Bladder microvascular endothelial cell (primary cell): ENCODE data around the gene TMEM120B. TPM values are rescaled to one million over a fixed set of nuclear protein-coding genes. Genes with fewer than 3 reads are reported as not detected.

ENCODE experiments used
- total RNA-seq: library from RNA; depleted of rRNA; stranded (reverse); fragments of >200 nt; gene quantifications from 2 replicates; pipeline ENCODE4 v1.2.3, GENCODE V29; 2014

The TMEM120B gene
- 3.1 and 9.8 TPM in 2 replicates for total RNA-seq

DNA sequence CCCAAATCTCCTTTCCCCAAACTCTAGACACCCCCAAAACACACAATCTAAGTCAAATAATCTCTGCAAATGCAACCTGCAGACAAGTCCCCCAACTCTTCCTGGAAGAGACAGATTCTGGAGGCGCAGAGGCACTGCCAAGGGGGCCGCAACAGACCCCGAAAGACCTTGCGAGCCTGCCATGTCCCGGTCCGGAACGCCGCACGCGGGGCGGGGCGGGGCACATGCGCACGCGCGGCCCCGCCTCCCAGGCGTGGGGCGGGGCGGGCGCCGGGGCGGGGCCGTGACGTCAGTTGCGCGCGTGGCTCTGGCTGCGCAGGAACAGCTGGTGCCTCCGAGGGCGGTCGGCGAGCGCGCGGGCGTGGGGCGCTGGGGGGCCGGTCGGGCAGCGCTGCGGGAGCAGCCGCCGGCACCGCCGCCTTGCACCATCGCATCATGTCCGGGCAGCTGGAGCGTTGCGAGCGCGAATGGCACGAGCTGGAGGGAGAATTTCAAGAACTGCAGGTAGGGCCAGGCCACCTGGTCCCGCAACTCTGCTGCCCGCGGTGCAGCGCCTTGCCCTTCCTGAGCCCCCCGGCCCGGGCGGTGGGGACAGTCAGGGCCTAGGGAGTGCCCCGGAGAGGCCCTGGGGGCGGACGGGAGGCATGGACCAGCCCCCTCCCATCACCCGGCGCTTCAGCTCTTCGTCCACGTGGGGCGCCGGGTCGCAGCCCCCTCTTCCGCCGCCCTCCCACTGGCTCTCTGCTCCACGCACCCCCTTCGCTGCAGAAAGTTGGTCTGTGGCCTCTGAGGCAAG is at the start of gene TMEM120B:
TMEM120B (plus strand) TSS at position 292 of the 796 bp plus-strand sequence; CDS start at position 436, 144 bp downstream.

DNA sequence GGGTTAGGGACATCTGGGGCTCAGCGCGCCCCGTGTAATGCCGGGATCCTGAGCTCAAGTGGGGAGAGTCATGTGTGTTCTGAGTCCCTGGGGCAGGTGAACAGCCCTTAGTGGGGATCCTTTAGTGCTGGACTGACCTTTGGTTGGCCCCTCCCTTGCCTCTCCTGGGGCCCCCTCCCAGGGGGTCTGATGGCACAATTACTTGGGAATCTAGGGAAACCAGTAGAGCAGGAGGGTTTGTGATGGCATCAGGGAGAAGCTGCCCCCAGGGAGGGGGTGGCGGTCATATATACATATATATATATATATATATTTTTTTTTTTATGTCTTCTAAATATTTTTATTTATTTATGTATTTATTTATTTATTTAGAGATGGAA is 43.0 kb upstream of the TMEM120B start, which contains the start of gene MORN3:
MORN3 (minus strand) TSS at position 134 of the 380 bp plus-strand sequence. CDS start 171 bp downstream, outside the sequence.

DNA sequence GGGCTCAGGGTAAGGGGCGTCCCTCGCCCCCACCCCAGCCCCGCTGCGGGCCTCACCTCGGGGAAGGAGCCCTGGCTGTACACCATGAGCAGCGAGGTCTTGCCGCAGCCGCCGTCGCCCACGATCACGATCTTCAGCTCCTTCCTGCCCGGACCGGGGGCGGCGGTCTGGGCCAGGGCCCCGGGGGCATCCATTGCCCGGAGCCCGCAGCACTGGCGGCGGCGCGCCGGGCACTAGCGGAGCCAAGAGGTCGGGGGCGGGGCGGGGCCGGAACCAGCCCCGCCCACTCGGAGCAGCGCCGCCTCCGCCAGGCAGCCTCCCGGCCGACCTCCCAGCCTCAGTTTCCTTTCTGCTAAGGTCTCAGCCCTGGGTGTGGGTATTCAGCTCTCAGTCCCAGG is 80.9 kb downstream of the TMEM120B start, which contains the start of gene RHOF:
RHOF (minus strand) TSS at position 249 of the 398 bp plus-strand sequence; CDS start at position 194, 55 bp downstream.

DNA sequence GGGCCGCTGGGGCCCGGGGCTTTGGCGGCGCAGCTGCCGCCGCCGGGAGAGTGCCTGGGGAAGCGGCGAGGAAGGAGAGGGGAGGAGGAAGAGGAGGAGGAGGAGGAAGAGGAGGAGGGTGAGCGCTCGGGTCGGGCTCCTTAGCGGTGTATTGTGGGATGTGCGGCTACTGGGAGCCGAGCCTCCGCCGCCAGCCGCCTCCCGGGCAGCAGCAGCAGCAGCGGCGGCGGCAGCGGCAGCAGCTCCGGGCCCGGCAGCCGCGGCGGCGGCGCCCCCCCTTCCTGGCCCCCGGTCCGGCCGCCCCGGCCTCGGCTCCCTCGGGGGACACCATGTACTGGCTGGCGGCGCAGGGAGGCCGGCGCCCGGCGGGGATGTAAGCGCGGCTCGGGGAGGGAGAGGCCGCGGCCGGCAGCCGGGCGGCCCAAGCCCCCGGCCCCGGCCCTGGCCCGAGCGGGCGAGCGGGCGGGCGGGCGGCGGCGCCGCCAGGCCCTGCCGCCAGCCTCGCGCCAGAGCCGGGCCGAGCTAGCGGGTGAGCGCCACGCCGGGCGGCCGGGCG is 91.4 kb downstream of the TMEM120B start, which contains the start of gene SETD1B:
SETD1B (plus strand) TSS at position 149 of the 556 bp plus-strand sequence. CDS start 729 bp downstream, outside the sequence.

Other genes starting within 250 kb of the TMEM120B start
- 14.1 and 23.3 TPM in 2 replicates for gene KDM2B, start 131.7 kb upstream of the TMEM120B start, total RNA-seq
- gene ORAI1, start 86.2 kb upstream of the TMEM120B start, total RNA-seq, result 13.1 and 18.6 TPM in 2 replicates
- 0.49 and 0.94 TPM in 2 replicates for gene MORN3, start 43.1 kb upstream of the TMEM120B start, total RNA-seq
- 3.9 and 5.8 TPM in 2 replicates for gene RHOF, start 80.9 kb downstream of the TMEM120B start, total RNA-seq
- 2.6 and 6.6 TPM in 2 replicates for gene SETD1B, start 91.3 kb downstream of the TMEM120B start, total RNA-seq
- not detected in 2 replicates for gene HPD, start 146.1 kb downstream of the TMEM120B start, total RNA-seq
- 70.3 and 135 TPM in 2 replicates for gene PSMD9, start 176.0 kb downstream of the TMEM120B start, total RNA-seq
- 1.1 and 5.9 TPM in 2 replicates for gene CFAP251, start 205.8 kb downstream of the TMEM120B start, total RNA-seq